Vagina (tissue), 2 donors: ENCODE results near the gene LIN28B. TPM values are rescaled to one million over a fixed set of nuclear protein-coding genes. Genes with fewer than 3 reads are reported as not detected.
"Not testable (repeated sequence)": the region's sequence is repeated elsewhere in the genome, so short reads cannot be mapped to it uniquely, and the experiment has no call there.

ENCODE experiments used
- DNase-seq, 2 donors: peaks; one replicate each; pipeline ENCODE4 v3.0.0-alpha.2; 2017; ENCODE audit errors: extremely low spot score in 2 of 2
- H3K27ac ChIP-seq: fragments of 200-600 bp; sonication (generic); one replicate; pipeline ENCODE4 v1.5.1; 2019
- H3K27me3 ChIP-seq: fragments of 200-600 bp; sonication (generic); one replicate; pipeline ENCODE4 v1.5.1; 2019
- H3K36me3 ChIP-seq, 2 donors: fragments of 200-600 bp; sonication (generic); one replicate each; pipeline ENCODE4 v1.5.1; 2017 to 2019
- H3K4me1 ChIP-seq: fragments of 200-600 bp; sonication (generic); one replicate; pipeline ENCODE4 v1.5.1; 2019
- H3K4me3 ChIP-seq, 2 donors: fragments of 200-600 bp; sonication (generic); 1 replicate in 1 of 2; 2 replicates in 1 of 2; pipeline ENCODE4 v1.5.1; 2016 to 2019
- H3K9me3 ChIP-seq: fragments of 200-600 bp; sonication (generic); one replicate; pipeline ENCODE4 v1.5.1; 2019
- POLR2A ChIP-seq, 2 donors: fragments of 450-650 bp; IDR thresholded peaks; one replicate each; pipeline ENCODE4 v1.6.1; 2017; ENCODE audit warnings: antibody characterized with exemption in 2 of 2, mild to moderate bottlenecking in 2 of 2, moderate library complexity in 2 of 2
- POLR2AphosphoS5 ChIP-seq, 2 donors: sonication (generic); formaldehyde crosslinking; IDR thresholded peaks; one replicate each; pipeline ENCODE4 v1.9.0; 2017; ENCODE audit warnings: antibody characterized with exemption in 2 of 2, mild to moderate bottlenecking in 2 of 2, low read depth in 1 of 2; ENCODE audit not compliant: insufficient read depth in 1 of 2
- intact Hi-C: fragments of 100-400 bp; cut with DNase I; formaldehyde crosslinking; loops from one replicate; pipeline ENCODE4 v1.15.1; 2023
- total RNA-seq: library from RNA; depleted of rRNA; stranded (reverse); fragments of >200 nt; gene quantifications from one replicate; pipeline ENCODE4 v1.2.3, GENCODE V29; 2016
- TF ChIP-seq, protein P1 (sequence below), 3 experiments: fragments of 450-650 bp in 2 of 3; fragments of 200-600 bp in 1 of 3; sonication (generic) in 1 of 3; IDR thresholded peaks; one replicate each; pipeline ENCODE4 v1.5.1; 2017 to 2019; ENCODE audit warnings: antibody characterized with exemption in 3 of 3, mild to moderate bottlenecking in 2 of 3, moderate library complexity in 2 of 3

Gene LIN28B
- total RNA-seq, 1 donor from 2014 or later, result not detected

GRCh38 chr6:104969785-104970581 lies 13.1 kb downstream of the LIN28B start:
- H3K27me3 ChIP-seq, result no peaks in the 10 kb centered on the region

DNA sequence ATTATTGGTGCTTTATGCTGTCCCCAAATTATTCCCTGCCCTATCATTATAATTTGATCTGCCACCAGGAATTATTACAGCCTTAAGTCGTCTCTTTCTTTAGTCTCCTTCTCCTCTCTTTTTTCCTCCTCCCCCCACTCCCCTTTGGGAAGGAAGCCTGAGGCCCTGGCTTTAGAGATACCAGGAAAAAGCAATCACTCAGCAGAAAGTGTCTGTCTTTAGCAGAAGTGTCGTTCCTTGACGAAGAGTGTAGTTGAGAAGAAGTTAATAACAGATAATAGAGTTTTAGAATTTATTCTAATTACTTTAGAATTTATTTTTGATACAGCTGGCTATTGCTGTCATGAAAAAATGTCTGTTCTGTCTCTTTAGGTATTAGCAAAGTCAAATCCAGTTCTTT lies 16.5 kb downstream of the LIN28B start:
- no peaks in the 10 kb centered on the region for H3K27me3 ChIP-seq
- H3K4me3 ChIP-seq, result no peak overlapping the region
- no peak for TF ChIP-seq POLR2A (IDR thresholded peaks at IDR 0.05)
- TF ChIP-seq POLR2AphosphoS5 (IDR thresholded peaks at IDR 0.05; ENCODE audit: insufficient read depth in 1 of 2, low read depth in 1 of 2), result no peak
- TF ChIP-seq, protein P1, sequence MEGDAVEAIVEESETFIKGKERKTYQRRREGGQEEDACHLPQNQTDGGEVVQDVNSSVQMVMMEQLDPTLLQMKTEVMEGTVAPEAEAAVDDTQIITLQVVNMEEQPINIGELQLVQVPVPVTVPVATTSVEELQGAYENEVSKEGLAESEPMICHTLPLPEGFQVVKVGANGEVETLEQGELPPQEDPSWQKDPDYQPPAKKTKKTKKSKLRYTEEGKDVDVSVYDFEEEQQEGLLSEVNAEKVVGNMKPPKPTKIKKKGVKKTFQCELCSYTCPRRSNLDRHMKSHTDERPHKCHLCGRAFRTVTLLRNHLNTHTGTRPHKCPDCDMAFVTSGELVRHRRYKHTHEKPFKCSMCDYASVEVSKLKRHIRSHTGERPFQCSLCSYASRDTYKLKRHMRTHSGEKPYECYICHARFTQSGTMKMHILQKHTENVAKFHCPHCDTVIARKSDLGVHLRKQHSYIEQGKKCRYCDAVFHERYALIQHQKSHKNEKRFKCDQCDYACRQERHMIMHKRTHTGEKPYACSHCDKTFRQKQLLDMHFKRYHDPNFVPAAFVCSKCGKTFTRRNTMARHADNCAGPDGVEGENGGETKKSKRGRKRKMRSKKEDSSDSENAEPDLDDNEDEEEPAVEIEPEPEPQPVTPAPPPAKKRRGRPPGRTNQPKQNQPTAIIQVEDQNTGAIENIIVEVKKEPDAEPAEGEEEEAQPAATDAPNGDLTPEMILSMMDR (IDR thresholded peaks at IDR 0.05), result no peak
- H3K27ac ChIP-seq, result no peak overlapping the region
- DNase-seq, result no peak
- H3K4me1 ChIP-seq, result no peaks in the 10 kb centered on the region
- intact Hi-C loops, result no loop called here
- H3K9me3 ChIP-seq, result no peaks in the 10 kb centered on the region
- no peaks in the 10 kb centered on the region for H3K36me3 ChIP-seq

More at GRCh38 chr6:104969785-104970581, 13.1 kb downstream of the LIN28B start:
- H3K36me3 ChIP-seq, result no peaks in the 10 kb centered on the region
- H3K4me1 ChIP-seq, result no peaks in the 10 kb centered on the region
- no peak overlapping the region for H3K27ac ChIP-seq
- no peak overlapping the region for H3K4me3 ChIP-seq
- TF ChIP-seq POLR2A (IDR thresholded peaks at IDR 0.05) (no peak), POLR2AphosphoS5 (IDR thresholded peaks at IDR 0.05; ENCODE audit: insufficient read depth in 1 of 2, low read depth in 1 of 2) (no peak)
- TF ChIP-seq, protein P1 (IDR thresholded peaks at IDR 0.05), result no peak
- no peak for DNase-seq
- intact Hi-C loops, result no loop called here
- H3K9me3 ChIP-seq, result no peaks in the 10 kb centered on the region

DNA sequence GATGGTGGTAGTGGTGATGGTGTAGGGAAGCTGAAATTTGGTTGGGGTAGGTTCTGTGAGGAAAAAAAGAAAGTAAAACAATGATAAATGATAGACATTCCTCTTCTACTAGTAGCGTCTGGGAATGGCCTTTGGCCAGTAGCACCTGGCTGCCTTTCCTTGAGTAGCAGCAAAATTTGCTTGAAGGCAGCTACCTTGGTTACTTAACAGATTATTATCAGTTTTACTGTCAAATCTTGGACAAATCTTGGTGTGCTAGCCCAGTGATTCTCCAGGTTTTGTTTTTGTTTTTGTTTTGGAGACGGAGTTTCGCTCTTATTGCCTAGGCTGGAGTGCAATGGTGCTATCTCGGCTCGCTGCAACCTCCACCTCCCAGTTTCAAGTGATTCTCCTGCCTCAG lies 26.4 kb downstream of the LIN28B start:
- Histone ChIP-seq H3K27ac (no peak overlapping the region), H3K27me3 (no peaks in the 10 kb centered on the region), H3K4me1 (no peaks in the 10 kb centered on the region), H3K9me3 (no peaks in the 10 kb centered on the region), H3K4me3 (no peak overlapping the region), H3K36me3 (no peaks in the 10 kb centered on the region)
- TF ChIP-seq, protein P1 (IDR thresholded peaks at IDR 0.05), result no peak
- no peak for TF ChIP-seq POLR2A (IDR thresholded peaks at IDR 0.05)
- no peak for TF ChIP-seq POLR2AphosphoS5 (IDR thresholded peaks at IDR 0.05; ENCODE audit: insufficient read depth in 1 of 2, low read depth in 1 of 2)
- intact Hi-C loops, result no loop called here
- no peak for DNase-seq

DNA sequence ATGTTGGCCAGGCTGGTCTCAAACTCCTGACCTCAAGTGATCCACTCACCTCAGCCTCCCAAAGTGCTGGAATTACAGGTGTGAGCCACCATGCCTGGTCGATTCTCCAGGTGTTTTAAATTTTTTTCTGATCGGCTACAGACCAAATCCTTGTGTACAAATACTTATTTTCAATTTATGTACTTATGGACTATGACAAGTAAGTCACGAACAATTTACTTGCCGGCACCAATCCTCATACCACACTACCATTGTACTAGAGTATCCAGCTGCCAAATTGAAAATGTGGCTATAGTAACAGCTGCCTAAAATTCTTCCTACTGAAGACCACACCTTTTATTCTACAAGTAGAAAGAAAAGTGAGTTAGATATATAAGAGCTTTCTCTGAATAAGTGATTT lies 26.9 kb downstream of the LIN28B start:
- Histone ChIP-seq H3K4me3 (no peak overlapping the region), H3K9me3 (no peaks in the 10 kb centered on the region), H3K4me1 (no peaks in the 10 kb centered on the region), H3K27me3 (no peaks in the 10 kb centered on the region), H3K27ac (no peak overlapping the region), H3K36me3 (no peaks in the 10 kb centered on the region)
- TF ChIP-seq POLR2A (IDR thresholded peaks at IDR 0.05), result no peak
- TF ChIP-seq, protein P1 (IDR thresholded peaks at IDR 0.05), result no peak
- TF ChIP-seq POLR2AphosphoS5 (IDR thresholded peaks at IDR 0.05; ENCODE audit: insufficient read depth in 1 of 2, low read depth in 1 of 2), result no peak
- intact Hi-C loops, result no loop called here
- DNase-seq, result no peak

- Histone ChIP-seq H3K4me3 (no peak overlapping the region), H3K27me3 (no peaks in the 10 kb centered on the region), H3K4me1 (no peaks in the 10 kb centered on the region), H3K9me3 (no peaks in the 10 kb centered on the region), H3K36me3 (no peaks in the 10 kb centered on the region), H3K27ac (no peak overlapping the region)
- TF ChIP-seq, protein P1 (IDR thresholded peaks at IDR 0.05), result no peak
- TF ChIP-seq POLR2AphosphoS5 (IDR thresholded peaks at IDR 0.05; ENCODE audit: insufficient read depth in 1 of 2, low read depth in 1 of 2), result no peak
- TF ChIP-seq POLR2A (IDR thresholded peaks at IDR 0.05), result no peak
- intact Hi-C loops, result no loop called here
- no peak for DNase-seq
These were observed 27.9 kb downstream of the LIN28B start for GRCh38 chr6:104984831-104985230.

- DNase-seq, H3K27me3 ChIP-seq, H3K36me3 ChIP-seq, intact Hi-C loops, H3K4me3 ChIP-seq, H3K9me3 ChIP-seq, H3K27ac ChIP-seq, H3K4me1 ChIP-seq: not testable (repeated sequence)
These were observed 29.0 kb downstream of the LIN28B start for GRCh38 chr6:104985875-104986274.
